H1 (cell line): Measurements from ENCODE around the gene CYTH1. TPM values are rescaled to one million over a fixed set of nuclear protein-coding genes. Genes with fewer than 3 reads are reported as not detected.

Source experiments
- CTCF ChIA-PET: fragments of 300-600 bp; sonication (Branson Sonifier 250); formaldehyde crosslinking; loops from one replicate; lab custom pipeline; 2021; ENCODE audit not compliant: partially characterized antibody; lab: Charles Lee
- POLR2A ChIA-PET: fragments of 300-600 bp; sonication (Branson Sonifier 250); formaldehyde crosslinking; loops from one replicate; lab custom pipeline; 2021; ENCODE audit warnings: inconsistent platforms; ENCODE audit not compliant: partially characterized antibody; lab: Charles Lee
- DNase-seq, 2 experiments: peaks; one replicate each; pipeline versions ENCODE4 v3.0.0 to v3.0.0-alpha.2; 2010 to 2022; ENCODE audit warnings: low spot score in 2 of 2, low read depth in 1 of 2, mixed read lengths in 1 of 2
- FAIRE-seq: peaks from 2 replicates; lab custom pipeline; 2011; peaks lifted over from hg19 to GRCh38; lab: Jason Lieb, UNC
- H2AFZ ChIP-seq: 2 replicates; pipeline ENCODE4 v1.8.1; 2012; ENCODE audit warnings: low read length, inconsistent platforms
- H2AK5ac ChIP-seq: 2 replicates; pipeline ENCODE4 v1.6.1; 2013; ENCODE audit warnings: low read depth, low read length
- H2BK120ac ChIP-seq: replicated peaks from 2 replicates; pipeline ENCODE3; 2013; ENCODE audit warnings: low read depth, low read length, inconsistent platforms
- H2BK12ac ChIP-seq: 2 replicates; pipeline ENCODE4 v1.6.1; 2013; ENCODE audit warnings: low read depth, low read length
- H2BK15ac ChIP-seq: 2 replicates; pipeline ENCODE4 v1.6.1; 2013; ENCODE audit warnings: low read length
- H2BK20ac ChIP-seq: 2 replicates; pipeline ENCODE4 v1.6.1; 2013; ENCODE audit warnings: low read length
- H2BK5ac ChIP-seq: 2 replicates; pipeline ENCODE4 v1.6.1; 2013; ENCODE audit warnings: low read depth, low read length
- H3K14ac ChIP-seq: 2 replicates; pipeline ENCODE4 v1.6.1; 2013; ENCODE audit warnings: inconsistent platforms; ENCODE audit not compliant: insufficient read length
- H3K18ac ChIP-seq: 2 replicates; pipeline ENCODE4 v1.6.1; 2013; ENCODE audit warnings: low read length; ENCODE audit errors: extremely low read depth
- H3K23ac ChIP-seq: 2 replicates; pipeline ENCODE4 v1.6.1; 2013; ENCODE audit warnings: inconsistent platforms; ENCODE audit not compliant: insufficient read length
- H3K23me2 ChIP-seq: 2 replicates; pipeline ENCODE4 v1.6.1; 2013; ENCODE audit warnings: low read depth, low read length
- H3K27ac ChIP-seq: 2 replicates; pipeline ENCODE4 v1.6.1; 2011; ENCODE audit warnings: low read depth, low read length, inconsistent platforms
- H3K27me3 ChIP-seq, 4 experiments: replicated peaks in 1 of 4; 1 replicate in 1 of 4; 2 replicates in 3 of 4; pipeline versions ENCODE4 v1.6.1 to v1.8.1; 2011 to 2013; ENCODE audit warnings: low read length in 3 of 4, mild to moderate bottlenecking in 3 of 4, inconsistent platforms in 2 of 4, mixed read lengths in 2 of 4, moderate library complexity in 1 of 4; ENCODE audit not compliant: control insufficient read depth in 3 of 4, insufficient read depth in 3 of 4; ENCODE audit errors: extremely low read depth in 1 of 4
- H3K36me3 ChIP-seq, 4 experiments: 2 replicates each; pipeline versions ENCODE4 v1.6.1 to v1.8.1; 2011 to 2013; ENCODE audit warnings: mild to moderate bottlenecking in 4 of 4, low read length in 3 of 4, moderate library complexity in 2 of 4, control low read depth in 1 of 4, inconsistent platforms in 1 of 4; ENCODE audit not compliant: insufficient read depth in 4 of 4, control insufficient read depth in 2 of 4
- H3K4ac ChIP-seq: replicated peaks from 2 replicates; pipeline ENCODE3; 2013; ENCODE audit warnings: low read length, low read depth, mixed read lengths, inconsistent platforms; ENCODE audit not compliant: insufficient read length
- H3K4me1 ChIP-seq, 4 experiments: replicated peaks in 1 of 4; 1 replicate in 1 of 4; 2 replicates in 3 of 4; pipeline versions ENCODE4 v1.6.1 to v1.8.1; 2011 to 2013; ENCODE audit warnings: low read length in 3 of 4, inconsistent platforms in 2 of 4, mixed read lengths in 1 of 4; ENCODE audit not compliant: insufficient read depth in 4 of 4, control insufficient read depth in 3 of 4
- H3K4me2 ChIP-seq, 2 experiments: 2 replicates each; pipeline versions ENCODE4 v1.6.1 to v1.8.1; 2011 to 2013; ENCODE audit warnings: low read depth in 2 of 2, low read length in 2 of 2, control low read depth in 1 of 2, inconsistent platforms in 1 of 2, mild to moderate bottlenecking in 1 of 2; ENCODE audit not compliant: insufficient read depth in 1 of 2
- H3K4me3 ChIP-seq, 4 experiments: fragments of 200-600, 300-600 bp in 1 of 4; sonication (generic), shearing (Covaris generic), sonication (Bioruptor Twin) in 1 of 4; 2 replicates each; pipeline versions ENCODE4 v1.5.1 to v1.8.1; 2011 to 2016; ENCODE audit warnings: low read length in 4 of 4, low read depth in 3 of 4, control low read depth in 2 of 4, inconsistent platforms in 2 of 4, mild to moderate bottlenecking in 2 of 4, mixed read lengths in 1 of 4, moderate library complexity in 1 of 4; ENCODE audit not compliant: insufficient read depth in 2 of 4; ENCODE audit errors: extremely low read depth in 1 of 4
- H3K56ac ChIP-seq: replicated peaks from 2 replicates; pipeline ENCODE3; 2013; ENCODE audit warnings: low read depth, mild to moderate bottlenecking, mixed read lengths, low read length, inconsistent platforms; ENCODE audit not compliant: insufficient read length
- H3K79me1 ChIP-seq: 2 replicates; pipeline ENCODE4 v1.6.1; 2013; ENCODE audit warnings: low read depth, low read length, control low read depth
- H3K79me2 ChIP-seq, 2 experiments: 2 replicates each; pipeline versions ENCODE4 v1.6.1 to v1.8.1; 2012 to 2013; ENCODE audit warnings: low read length in 2 of 2, mild to moderate bottlenecking in 2 of 2, inconsistent platforms in 1 of 2; ENCODE audit not compliant: insufficient read depth in 2 of 2, control insufficient read depth in 1 of 2
- H3K9ac ChIP-seq, 4 experiments: replicated peaks in 1 of 4; 1 replicate in 1 of 4; 2 replicates in 3 of 4; pipeline versions ENCODE4 v1.6.1 to v1.8.1; 2011 to 2013; ENCODE audit warnings: low read depth in 3 of 4, low read length in 3 of 4, control low read depth in 2 of 4, mild to moderate bottlenecking in 2 of 4, moderate library complexity in 2 of 4, inconsistent platforms in 1 of 4; ENCODE audit errors: extremely low read depth in 1 of 4
- H3K9me3 ChIP-seq, 2 experiments: 2 replicates each; pipeline versions ENCODE4 v1.6.1 to v1.8.1; 2012 to 2013; ENCODE audit warnings: mild to moderate bottlenecking in 2 of 2, moderate library complexity in 2 of 2, control low read depth in 1 of 2, inconsistent platforms in 1 of 2, low read depth in 1 of 2, low read length in 1 of 2, mixed read lengths in 1 of 2; ENCODE audit not compliant: insufficient read depth in 2 of 2
- H4K20me1 ChIP-seq, 2 experiments: replicated peaks in 1 of 2; 2 replicates each; pipeline versions ENCODE3 to v1.8.1; 2011 to 2013; ENCODE audit warnings: inconsistent platforms in 2 of 2, low read length in 2 of 2, mild to moderate bottlenecking in 1 of 2; ENCODE audit not compliant: insufficient read depth in 2 of 2, control insufficient read depth in 1 of 2
- H4K5ac ChIP-seq: 2 replicates; pipeline ENCODE4 v1.6.1; 2013; ENCODE audit warnings: low read length, low read depth, mixed read lengths, inconsistent platforms; ENCODE audit not compliant: insufficient read length
- H4K8ac ChIP-seq: 2 replicates; pipeline ENCODE4 v1.8.0; 2013; ENCODE audit warnings: mild to moderate bottlenecking, moderate library complexity, low read length, inconsistent platforms; ENCODE audit not compliant: insufficient read depth; ENCODE audit errors: extremely low read depth
- H4K91ac ChIP-seq: replicated peaks from 2 replicates; pipeline ENCODE3; 2013; ENCODE audit warnings: low read length, mixed read lengths, inconsistent platforms; ENCODE audit not compliant: insufficient read length
- BCL11A ChIP-seq, 2 experiments: IDR thresholded peaks; one replicate each; pipeline ENCODE4 v1.6.1; 2011; ENCODE audit warnings: low read depth in 2 of 2, low read length in 2 of 2, mild to moderate bottlenecking in 2 of 2
- CBX5 ChIP-seq: fragments of 300-800, 300-1000 bp; sonication (generic); IDR thresholded peaks from 2 replicates; pipeline ENCODE4 v1.7.1; 2016; ENCODE audit warnings: antibody characterized with exemption, low read length, low read depth
- CBX8 ChIP-seq: fragments of 300-800, 300-1000 bp; sonication (generic); IDR thresholded peaks from 2 replicates; pipeline ENCODE4 v1.7.1; 2016; ENCODE audit warnings: low read depth, low read length, borderline replicate concordance
- CHD2 ChIP-seq: IDR thresholded peaks from 2 replicates; pipeline ENCODE4 v1.6.1; 2012; ENCODE audit warnings: low read length, improper control_type of control experiment
- E2F6 ChIP-seq: IDR thresholded peaks from 2 replicates; pipeline ENCODE4 v1.6.1; 2012; ENCODE audit warnings: inconsistent platforms
- GTF2F1 ChIP-seq: IDR thresholded peaks from 2 replicates; pipeline ENCODE4 v1.6.1; 2012; ENCODE audit warnings: low read depth, low read length, improper control_type of control experiment, borderline replicate concordance
- KDM5A ChIP-seq: fragments of 200-600 bp; IDR thresholded peaks from 2 replicates; pipeline ENCODE4 v1.7.1; 2012; ENCODE audit warnings: mild to moderate bottlenecking, low read length, inconsistent platforms, mixed read lengths
- MAFK ChIP-seq: IDR thresholded peaks from 2 replicates; pipeline ENCODE4 v1.6.1; 2012; ENCODE audit warnings: low read depth, mild to moderate bottlenecking, improper control_type of control experiment, low read length
- POLR2AphosphoS5 ChIP-seq: IDR thresholded peaks from 2 replicates; pipeline ENCODE4 v1.6.1; 2011; ENCODE audit warnings: low read depth, low read length
- SIN3A ChIP-seq, 2 experiments: IDR thresholded peaks in 1 of 2; conservative IDR thresholded peaks in 1 of 2; 2 replicates each; pipeline ENCODE4 v1.6.1; 2011 to 2012; ENCODE audit warnings: low read length in 2 of 2, improper control_type of control experiment in 1 of 2, low read depth in 1 of 2, mild to moderate bottlenecking in 1 of 2
- SIRT6 ChIP-seq: IDR thresholded peaks from one replicate; pipeline ENCODE4 v1.7.1; 2012; ENCODE audit warnings: low read length, inconsistent platforms
- SP4 ChIP-seq: IDR thresholded peaks from 2 replicates; pipeline ENCODE4 v1.6.1; 2012; ENCODE audit warnings: low read length, inconsistent platforms
- WGBS, 2 experiments: shearing (Covaris generic) in 1 of 2; methylation state at CpG; one replicate each; pipeline versions ENCODE4 v1.1.6 to v1.1.7; 2013 to 2015; ENCODE audit warnings: low lambda C conversion rate in 2 of 2, mixed read lengths in 2 of 2, inconsistent platforms in 1 of 2, low coverage in 1 of 2, missing lambda C conversion rate in 1 of 2; ENCODE audit not compliant: insufficient replicate concordance in 2 of 2, insufficient coverage in 1 of 2, insufficient read length in 1 of 2; ENCODE audit errors: extremely low coverage in 1 of 2, missing lambda C conversion rate in 1 of 2; 5-methylcytosine and 5-hydroxymethylcytosine counted together
- polyA plus RNA-seq, 7 experiments: library from polyadenylated mRNA; depleted of rRNA in 3 of 7; stranded (reverse) in 5 of 7; unstranded in 2 of 7; fragments of >200 nt in 5 of 7; fragments of 200-250 nt in 2 of 7; gene quantifications; 1 replicate in 5 of 7; 2 replicates in 1 of 7; 4 replicates in 1 of 7; pipeline versions ENCODE4 v1.2.1 to v1.2.3, GENCODE V29; 2011 to 2013; ENCODE audit warnings: missing spikeins in 2 of 7, mixed read lengths in 2 of 7
- total RNA-seq: library from RNA; stranded (reverse); fragmentation: NEBNext Ultra II Directional; extraction: Animal tissue kit (Norgen Biotek cat#: 25700); gene quantifications from 2 replicates; pipeline ENCODE4 v1.2.1, GENCODE V29; 2021

The CYTH1 gene
- total and polyA plus RNA-seq, 2 of the 8 experiments (the other 6 are each of a cell fraction or from before 2014, with no cell fraction given), result 12.8 to 14.8 TPM

- Histone ChIP-seq H3K4ac (no peak overlapping the region), H3K36me3 (no peaks in the 10 kb centered on the region), H3K56ac (no peak overlapping the region), H3K4me3 (no peak overlapping the region), H3K4me1 (no peaks in the 10 kb centered on the region), H2BK15ac (no peak overlapping the region), H3K27ac (no peak overlapping the region), H3K23ac (no peak overlapping the region), H3K27me3 (no peaks in the 10 kb centered on the region), H3K18ac (no peak overlapping the region), H2AK5ac (no peak overlapping the region), H3K79me1 (no peaks in the 10 kb centered on the region), H3K4me2 (no peak overlapping the region), H3K14ac (no peak overlapping the region), H4K91ac (no peak overlapping the region), H2BK20ac (no peak overlapping the region), H3K9me3 (no peaks in the 10 kb centered on the region), H3K9ac (no peak overlapping the region), H4K8ac (no peak overlapping the region), H3K23me2 (no peaks in the 10 kb centered on the region), H4K20me1 (peaks cover 3 to 6% of the 10 kb centered on the region in 2 experiments), H2BK12ac (no peak overlapping the region), H2BK5ac (no peak overlapping the region), H3K79me2 (no peaks in the 10 kb centered on the region), H2BK120ac (no peak overlapping the region), H4K5ac (no peak overlapping the region), H2AFZ (no peak overlapping the region)
- TF ChIP-seq CBX8 (no peak), SIRT6 (no peak), SP4 (no peak), CHD2 (no peak), KDM5A (no peak), SIN3A (conservative IDR thresholded peaks at IDR 0.05 in 1 of 2, IDR thresholded peaks at IDR 0.05 in 1 of 2; ENCODE audit: low read depth in 1 of 2, low read length in 2 of 2) (no peak), MAFK (no peak), E2F6 (no peak), BCL11A (IDR thresholded peaks at IDR 0.05; ENCODE audit: low read depth in 2 of 2, low read length in 2 of 2) (no peak), CBX5 (no peak), GTF2F1 (no peak), POLR2AphosphoS5 (no peak)
- FAIRE-seq, result no peak
- ChIA-PET POLR2A (interaction anchor here (1.3 to 1.4 kb wide), 2 partner anchors 14 to 29 kb away, joined by 3 to 4 read pairs; no protein-coding TSS in a partner anchor), CTCF (interaction anchor here (1.0 to 7.4 kb wide), 32 partner anchors 9 to 216 kb away, joined by 3 to 92 read pairs (median 6); no protein-coding TSS in a partner anchor)
- DNase-seq, result no peak
- 90% methylated on average over 10 of the region's 10 CpGs; no CpG with 5 or more reads in 1 of the 2 experiments for WGBS, 2 experiments
These were observed 72.9 kb downstream of the CYTH1 start for GRCh38 chr17:78709119-78709681.
